PC-9 (cell line): Measurements from ENCODE around the gene PROB1. TPM values are rescaled to one million over a fixed set of nuclear protein-coding genes. Genes with fewer than 3 reads are reported as not detected.

ENCODE experiments used
- BruUV-seq: library from RNA; stranded (reverse); fragments of 400-500 nt; replicated peaks from 2 replicates; lab custom pipeline; 2021; lab: Mats Ljungman, UMichigan
- CTCF ChIA-PET: fragments of 300-600 bp; sonication (Branson Sonifier 250); formaldehyde crosslinking; loops from one replicate; lab custom pipeline; 2022; ENCODE audit warnings: antibody characterized with exemption; lab: Charles Lee
- POLR2A ChIA-PET: fragments of 300-600 bp; sonication (Branson Sonifier 250); formaldehyde crosslinking; loops from one replicate; lab custom pipeline; 2022; ENCODE audit warnings: antibody characterized with exemption; ENCODE audit not compliant: unreplicated experiment; lab: Charles Lee
- DNase-seq, 2 experiments: peaks; one replicate each; pipeline versions ENCODE4 v3.0.0 to v3.0.0-alpha.2; 2015 to 2022; ENCODE audit warnings: mixed read lengths in 1 of 2
- H2AFZ ChIP-seq: fragments of 200-600 bp; sonication (generic); 2 replicates; pipeline ENCODE4 v1.8.1; 2017; ENCODE audit warnings: antibody characterized with exemption
- H3F3A ChIP-seq: fragments of 200-600 bp; sonication (generic); 2 replicates; pipeline ENCODE4 v1.8.1; 2017; ENCODE audit warnings: antibody characterized with exemption, mild to moderate bottlenecking, low read depth; ENCODE audit not compliant: insufficient read depth
- H3K27ac ChIP-seq: fragments of 200-600 bp; sonication (generic); 2 replicates; pipeline ENCODE4 v1.6.1; 2016; ENCODE audit warnings: mixed run types
- H3K27me3 ChIP-seq: fragments of 200-600 bp; sonication (generic); 2 replicates; pipeline ENCODE4 v1.6.1; 2016; ENCODE audit warnings: low read depth, mixed run types; ENCODE audit not compliant: insufficient read depth
- H3K36me3 ChIP-seq: fragments of 200-600 bp; sonication (generic); 2 replicates; pipeline ENCODE4 v1.6.1; 2016; ENCODE audit warnings: low read depth, mixed run types
- H3K4me1 ChIP-seq: fragments of 200-600 bp; sonication (generic); replicated peaks from 2 replicates; pipeline ENCODE4 v1.6.1; 2016; ENCODE audit warnings: mixed run types; ENCODE audit not compliant: insufficient read depth
- H3K4me2 ChIP-seq: fragments of 200-600 bp; sonication (generic); 2 replicates; pipeline ENCODE4 v1.6.1; 2017; ENCODE audit warnings: mixed run types
- H3K4me3 ChIP-seq: fragments of 200-600 bp; sonication (generic); 2 replicates; pipeline ENCODE4 v1.6.1; 2016; ENCODE audit warnings: mixed run types
- H3K79me2 ChIP-seq: fragments of 200-600 bp; sonication (generic); 2 replicates; pipeline ENCODE4 v1.6.1; 2017; ENCODE audit warnings: low read depth, mixed run types
- H3K9me2 ChIP-seq: fragments of 200-600 bp; sonication (generic); 2 replicates; pipeline ENCODE4 v1.8.1; 2017; ENCODE audit warnings: mild to moderate bottlenecking; ENCODE audit not compliant: insufficient read depth
- H3K9me3 ChIP-seq: fragments of 200-600 bp; sonication (generic); 2 replicates; pipeline ENCODE4 v1.8.1; 2016; ENCODE audit warnings: low read depth; ENCODE audit not compliant: insufficient read depth
- H4K20me1 ChIP-seq: fragments of 200-600 bp; sonication (generic); 2 replicates; pipeline ENCODE4 v1.8.1; 2017; ENCODE audit not compliant: insufficient read depth
- EZH2 ChIP-seq: fragments of 200-600 bp; sonication (generic); IDR thresholded peaks from 2 replicates; pipeline ENCODE4 v1.8.0; 2017; ENCODE audit warnings: antibody characterized with exemption, low read depth
- intact Hi-C: fragments of 100-400 bp; cut with micrococcal nuclease; formaldehyde crosslinking; loops from one replicate; pipeline ENCODE4 v1.10.0; 2022; ENCODE audit not compliant: unreplicated experiment
- total RNA-seq: library from RNA; stranded (reverse); gene quantifications from 2 replicates; pipeline ENCODE4 v1.2.3, GENCODE V29; 2021
- TF ChIP-seq, protein P1 (sequence below): fragments of 200-600 bp; sonication (generic); conservative IDR thresholded peaks from 2 replicates; pipeline ENCODE4 v1.6.1; 2017; ENCODE audit warnings: mixed run types, antibody characterized with exemption, mild to moderate bottlenecking, moderate library complexity

The PROB1 gene
- total RNA-seq, 1 experiment from 2014 or later: 2.9 TPM

DNA sequence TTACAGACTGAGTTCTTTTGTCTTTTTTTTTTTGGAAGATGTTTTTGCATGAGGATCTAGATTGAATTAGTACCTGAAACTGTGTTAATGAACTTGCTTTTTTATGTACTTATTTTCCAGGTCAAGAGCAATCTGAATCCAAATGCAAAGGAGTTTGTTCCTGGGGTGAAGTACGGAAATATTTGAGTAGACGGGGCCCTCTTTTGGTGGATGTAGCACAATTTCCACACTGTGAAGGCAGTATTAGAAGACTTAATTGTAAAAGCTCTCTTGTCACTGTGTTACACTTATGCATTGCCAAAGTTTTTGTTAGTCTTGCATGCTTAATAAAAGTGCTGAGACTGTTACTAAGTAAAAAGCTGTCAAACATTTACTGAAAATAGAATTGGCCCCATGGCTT lies 26.3 kb downstream of the PROB1 start:
- H3K36me3 ChIP-seq: peaks cover 31% of the 10 kb centered on the region
- H3K9me3 ChIP-seq: no peaks in the 10 kb centered on the region
- H3F3A ChIP-seq: peaks cover 42% of the 10 kb centered on the region
- no TSS peak for BruUV-seq
- no peak overlapping the region for H2AFZ ChIP-seq
- no peak overlapping the region for H3K4me2 ChIP-seq
- H3K27ac ChIP-seq: no peak overlapping the region
- intact Hi-C loops: loop anchor here (5.0 kb wide), 1 partner anchor 801 kb away; no protein-coding TSS in a partner anchor
- CTCF ChIA-PET: interaction anchor here (0.7 kb wide), 2 partner anchors 14 to 397 kb away, joined by 3 read pairs; partner anchors contain the start of gene SLC23A1
- H3K9me2 ChIP-seq: no peaks in the 10 kb centered on the region
- H4K20me1 ChIP-seq: peaks cover 14% of the 10 kb centered on the region
- H3K79me2 ChIP-seq: no peaks in the 10 kb centered on the region
- no peak for DNase-seq
- no peaks in the 10 kb centered on the region for H3K27me3 ChIP-seq
- H3K4me3 ChIP-seq: no peak overlapping the region
- POLR2A ChIA-PET: no interaction called here
- peaks cover 20% of the 10 kb centered on the region for H3K4me1 ChIP-seq
- no peak for TF ChIP-seq EZH2
- TF ChIP-seq, protein P1, sequence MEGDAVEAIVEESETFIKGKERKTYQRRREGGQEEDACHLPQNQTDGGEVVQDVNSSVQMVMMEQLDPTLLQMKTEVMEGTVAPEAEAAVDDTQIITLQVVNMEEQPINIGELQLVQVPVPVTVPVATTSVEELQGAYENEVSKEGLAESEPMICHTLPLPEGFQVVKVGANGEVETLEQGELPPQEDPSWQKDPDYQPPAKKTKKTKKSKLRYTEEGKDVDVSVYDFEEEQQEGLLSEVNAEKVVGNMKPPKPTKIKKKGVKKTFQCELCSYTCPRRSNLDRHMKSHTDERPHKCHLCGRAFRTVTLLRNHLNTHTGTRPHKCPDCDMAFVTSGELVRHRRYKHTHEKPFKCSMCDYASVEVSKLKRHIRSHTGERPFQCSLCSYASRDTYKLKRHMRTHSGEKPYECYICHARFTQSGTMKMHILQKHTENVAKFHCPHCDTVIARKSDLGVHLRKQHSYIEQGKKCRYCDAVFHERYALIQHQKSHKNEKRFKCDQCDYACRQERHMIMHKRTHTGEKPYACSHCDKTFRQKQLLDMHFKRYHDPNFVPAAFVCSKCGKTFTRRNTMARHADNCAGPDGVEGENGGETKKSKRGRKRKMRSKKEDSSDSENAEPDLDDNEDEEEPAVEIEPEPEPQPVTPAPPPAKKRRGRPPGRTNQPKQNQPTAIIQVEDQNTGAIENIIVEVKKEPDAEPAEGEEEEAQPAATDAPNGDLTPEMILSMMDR: peak; percentile 23; the same call in 1 of the 2 replicates

- CTCF ChIA-PET: no interaction called here
- H3K4me2 ChIP-seq: no peak overlapping the region
- BruUV-seq: no TSS peak
- H3K79me2 ChIP-seq: peaks cover 35% of the 10 kb centered on the region
- H3K4me3 ChIP-seq: no peak overlapping the region
- POLR2A ChIA-PET: no interaction called here
- H3F3A ChIP-seq: peaks cover 11% of the 10 kb centered on the region
- DNase-seq: no peak
- no peaks in the 10 kb centered on the region for H3K9me2 ChIP-seq
- intact Hi-C loops: no loop called here
- no peaks in the 10 kb centered on the region for H3K27me3 ChIP-seq
- no peak overlapping the region for H2AFZ ChIP-seq
- peaks cover 18% of the 10 kb centered on the region for H3K36me3 ChIP-seq
- no peak for TF ChIP-seq EZH2
- TF ChIP-seq, protein P1: no peak
- H3K4me1 ChIP-seq: no peaks in the 10 kb centered on the region
- H4K20me1 ChIP-seq: peaks cover 54% of the 10 kb centered on the region
- no peaks in the 10 kb centered on the region for H3K9me3 ChIP-seq
- no peak overlapping the region for H3K27ac ChIP-seq
Measured at GRCh38 chr5:139364466-139364865, 30.4 kb downstream of the PROB1 start.

- Histone ChIP-seq H3F3A (peaks cover 11% of the 10 kb centered on the region), H3K4me2 (no peak overlapping the region), H4K20me1 (peaks cover 56% of the 10 kb centered on the region), H3K36me3 (peaks cover 18% of the 10 kb centered on the region), H3K27me3 (no peaks in the 10 kb centered on the region), H3K27ac (no peak overlapping the region), H3K9me3 (no peaks in the 10 kb centered on the region), H3K4me1 (no peaks in the 10 kb centered on the region), H3K4me3 (no peak overlapping the region), H3K79me2 (peaks cover 40% of the 10 kb centered on the region), H2AFZ (no peak overlapping the region), H3K9me2 (no peaks in the 10 kb centered on the region)
- CTCF ChIA-PET: no interaction called here
- TF ChIP-seq EZH2: no peak
- TF ChIP-seq, protein P1: no peak
- DNase-seq: no peak
- intact Hi-C loops: no loop called here
- no TSS peak for BruUV-seq
- POLR2A ChIA-PET: no interaction called here
Measured at GRCh38 chr5:139363937-139364336, 31.0 kb downstream of the PROB1 start.
